ENCODE measurements around the gene CFDP1.

- TF ChIP-seq, protein P1, sequence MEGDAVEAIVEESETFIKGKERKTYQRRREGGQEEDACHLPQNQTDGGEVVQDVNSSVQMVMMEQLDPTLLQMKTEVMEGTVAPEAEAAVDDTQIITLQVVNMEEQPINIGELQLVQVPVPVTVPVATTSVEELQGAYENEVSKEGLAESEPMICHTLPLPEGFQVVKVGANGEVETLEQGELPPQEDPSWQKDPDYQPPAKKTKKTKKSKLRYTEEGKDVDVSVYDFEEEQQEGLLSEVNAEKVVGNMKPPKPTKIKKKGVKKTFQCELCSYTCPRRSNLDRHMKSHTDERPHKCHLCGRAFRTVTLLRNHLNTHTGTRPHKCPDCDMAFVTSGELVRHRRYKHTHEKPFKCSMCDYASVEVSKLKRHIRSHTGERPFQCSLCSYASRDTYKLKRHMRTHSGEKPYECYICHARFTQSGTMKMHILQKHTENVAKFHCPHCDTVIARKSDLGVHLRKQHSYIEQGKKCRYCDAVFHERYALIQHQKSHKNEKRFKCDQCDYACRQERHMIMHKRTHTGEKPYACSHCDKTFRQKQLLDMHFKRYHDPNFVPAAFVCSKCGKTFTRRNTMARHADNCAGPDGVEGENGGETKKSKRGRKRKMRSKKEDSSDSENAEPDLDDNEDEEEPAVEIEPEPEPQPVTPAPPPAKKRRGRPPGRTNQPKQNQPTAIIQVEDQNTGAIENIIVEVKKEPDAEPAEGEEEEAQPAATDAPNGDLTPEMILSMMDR (IDR thresholded peaks at IDR 0.05), result no peak
- no peak for TF ChIP-seq EZH2 (IDR thresholded peaks at IDR 0.05; ENCODE audit: borderline replicate concordance, insufficient read depth, low read depth, low read length, poor library complexity, severe bottlenecking)
Measured at GRCh38 chr16:75462806-75463205, 29.5 kb upstream of the CFDP1 start.

Data from B cell (primary cell).